SU-DHL-6 (cell line): Measurements from ENCODE around the gene GDI1.

ENCODE experiments used
- H2AFZ ChIP-seq: fragments of 200-600 bp; sonication (generic); 2 replicates; pipeline ENCODE4 v1.6.1; 2014; ENCODE audit warnings: low read depth, mild to moderate bottlenecking, moderate library complexity, mixed read lengths, antibody characterized with exemption, low read length; ENCODE audit not compliant: severe bottlenecking
- H3F3A ChIP-seq: fragments of 200-600 bp; shearing (Covaris generic); 2 replicates; pipeline ENCODE4 v1.6.0; 2016; ENCODE audit warnings: antibody characterized with exemption, mild to moderate bottlenecking; ENCODE audit not compliant: insufficient read depth
- H3K27ac ChIP-seq: fragments of 200-600 bp; sonication (generic); 2 replicates; pipeline ENCODE4 v1.5.1; 2016; ENCODE audit warnings: low read depth, mild to moderate bottlenecking, low read length, moderate library complexity, mixed read lengths
- H3K27me3 ChIP-seq: fragments of 200-600 bp; sonication (generic), shearing (Covaris generic); 2 replicates; pipeline ENCODE4 v1.6.0; 2014; ENCODE audit warnings: mild to moderate bottlenecking, low read length
- H3K36me3 ChIP-seq: fragments of 200-600 bp; sonication (generic); 2 replicates; pipeline ENCODE4 v1.6.1; 2014; ENCODE audit warnings: mild to moderate bottlenecking, low read length, mixed read lengths
- H3K4me2 ChIP-seq: fragments of 300-600, 200-600 bp; shearing (Covaris generic), sonication (generic); 2 replicates; pipeline ENCODE4 v1.6.0; 2014; ENCODE audit warnings: low read length, low read depth, mild to moderate bottlenecking; ENCODE audit not compliant: poor library complexity, severe bottlenecking
- H3K4me3 ChIP-seq: fragments of 200-600 bp; sonication (generic); 2 replicates; pipeline ENCODE4 v1.5.1; 2014; ENCODE audit warnings: antibody characterized with exemption, low read length, mild to moderate bottlenecking, mixed read lengths; ENCODE audit not compliant: insufficient read depth, poor library complexity, severe bottlenecking
- H3K79me2 ChIP-seq: fragments of 200-600 bp; sonication (generic); 2 replicates; pipeline ENCODE4 v1.6.1; 2014; ENCODE audit warnings: mild to moderate bottlenecking, low read length, moderate library complexity; ENCODE audit not compliant: insufficient read depth
- H3K9ac ChIP-seq: fragments of 200-600 bp; sonication (generic); 2 replicates; pipeline ENCODE4 v1.7.0; 2014; ENCODE audit warnings: mild to moderate bottlenecking, low read length
- H3K9me2 ChIP-seq: fragments of 200-600 bp; sonication (generic); replicated peaks from 2 replicates; pipeline ENCODE4 v1.6.1; 2014; ENCODE audit warnings: low read length; ENCODE audit not compliant: insufficient read depth
- H3K9me3 ChIP-seq: fragments of 200-600 bp; sonication (generic); 2 replicates; pipeline ENCODE4 v1.6.1; 2014; ENCODE audit warnings: low read length, mixed read lengths; ENCODE audit not compliant: insufficient read depth
- H4K20me1 ChIP-seq: fragments of 200-600 bp; sonication (generic); 2 replicates; pipeline ENCODE4 v1.6.1; 2014; ENCODE audit warnings: low read depth, mild to moderate bottlenecking, antibody characterized with exemption, low read length, moderate library complexity, mixed read lengths
- EZH2phosphoT487 ChIP-seq: fragments of 200-600 bp; sonication (generic), shearing (Covaris generic); conservative IDR thresholded peaks from 2 replicates; pipeline ENCODE4 v1.6.1; 2018; ENCODE audit warnings: mild to moderate bottlenecking, antibody characterized with exemption, low read length, moderate library complexity, mixed read lengths
- TF ChIP-seq, protein P1 (sequence below): fragments of 200-600 bp; sonication (generic); IDR thresholded peaks from one replicate; pipeline ENCODE4 v1.5.1; 2017; ENCODE audit warnings: antibody characterized with exemption, mild to moderate bottlenecking, low read length, moderate library complexity; ENCODE audit not compliant: insufficient read depth, poor library complexity, severe bottlenecking

Gene GDI1

DNA sequence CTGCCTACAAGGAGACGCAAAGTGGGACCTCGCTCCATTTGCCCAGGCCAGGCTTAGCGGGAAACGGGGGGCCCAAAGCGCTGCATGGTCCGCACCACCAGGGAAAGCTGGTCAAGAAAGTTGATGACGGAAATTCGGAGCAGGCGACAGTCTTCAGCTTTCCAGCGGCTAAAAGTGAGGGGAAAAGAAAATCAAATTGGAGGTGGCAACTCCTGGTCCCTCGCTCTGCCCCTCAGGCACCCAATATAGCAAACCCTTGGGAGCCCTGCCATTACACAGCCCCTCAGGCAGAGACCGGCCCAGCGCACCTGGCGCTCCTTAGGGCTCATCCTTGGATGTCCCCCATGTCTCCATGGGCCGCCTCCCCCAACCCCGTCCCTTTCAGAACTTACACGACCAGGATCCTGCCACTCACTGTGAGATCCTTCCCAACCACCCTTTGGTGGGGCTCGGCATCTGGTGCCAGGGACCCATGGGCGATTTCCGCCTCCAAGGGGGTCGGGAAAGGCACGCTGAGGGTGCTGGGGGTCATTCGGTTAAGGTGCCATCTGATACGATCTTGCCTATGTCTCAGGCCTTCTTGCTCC is 41.0 kb downstream of the GDI1 start:
- H3K9me3 ChIP-seq: no peaks in the 10 kb centered on the region
- H3K79me2 ChIP-seq: no peaks in the 10 kb centered on the region
- peak overlapping the region; percentile 71 for H3K4me3 ChIP-seq
- no peaks in the 10 kb centered on the region for H3K27me3 ChIP-seq
- TF ChIP-seq, protein P1, sequence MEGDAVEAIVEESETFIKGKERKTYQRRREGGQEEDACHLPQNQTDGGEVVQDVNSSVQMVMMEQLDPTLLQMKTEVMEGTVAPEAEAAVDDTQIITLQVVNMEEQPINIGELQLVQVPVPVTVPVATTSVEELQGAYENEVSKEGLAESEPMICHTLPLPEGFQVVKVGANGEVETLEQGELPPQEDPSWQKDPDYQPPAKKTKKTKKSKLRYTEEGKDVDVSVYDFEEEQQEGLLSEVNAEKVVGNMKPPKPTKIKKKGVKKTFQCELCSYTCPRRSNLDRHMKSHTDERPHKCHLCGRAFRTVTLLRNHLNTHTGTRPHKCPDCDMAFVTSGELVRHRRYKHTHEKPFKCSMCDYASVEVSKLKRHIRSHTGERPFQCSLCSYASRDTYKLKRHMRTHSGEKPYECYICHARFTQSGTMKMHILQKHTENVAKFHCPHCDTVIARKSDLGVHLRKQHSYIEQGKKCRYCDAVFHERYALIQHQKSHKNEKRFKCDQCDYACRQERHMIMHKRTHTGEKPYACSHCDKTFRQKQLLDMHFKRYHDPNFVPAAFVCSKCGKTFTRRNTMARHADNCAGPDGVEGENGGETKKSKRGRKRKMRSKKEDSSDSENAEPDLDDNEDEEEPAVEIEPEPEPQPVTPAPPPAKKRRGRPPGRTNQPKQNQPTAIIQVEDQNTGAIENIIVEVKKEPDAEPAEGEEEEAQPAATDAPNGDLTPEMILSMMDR: no peak
- no peak for TF ChIP-seq EZH2phosphoT487
- H4K20me1 ChIP-seq: no peaks in the 10 kb centered on the region
- peak overlapping the region; percentile 88 for H3K27ac ChIP-seq
- peak overlapping the region; percentile 89 for H3K4me2 ChIP-seq
- no peaks in the 10 kb centered on the region for H3K36me3 ChIP-seq
- no peak overlapping the region for H2AFZ ChIP-seq
- peaks cover 20% of the 10 kb centered on the region for H3F3A ChIP-seq
- H3K9ac ChIP-seq: peak overlapping the region; percentile 78
- no peaks in the 10 kb centered on the region for H3K9me2 ChIP-seq

DNA sequence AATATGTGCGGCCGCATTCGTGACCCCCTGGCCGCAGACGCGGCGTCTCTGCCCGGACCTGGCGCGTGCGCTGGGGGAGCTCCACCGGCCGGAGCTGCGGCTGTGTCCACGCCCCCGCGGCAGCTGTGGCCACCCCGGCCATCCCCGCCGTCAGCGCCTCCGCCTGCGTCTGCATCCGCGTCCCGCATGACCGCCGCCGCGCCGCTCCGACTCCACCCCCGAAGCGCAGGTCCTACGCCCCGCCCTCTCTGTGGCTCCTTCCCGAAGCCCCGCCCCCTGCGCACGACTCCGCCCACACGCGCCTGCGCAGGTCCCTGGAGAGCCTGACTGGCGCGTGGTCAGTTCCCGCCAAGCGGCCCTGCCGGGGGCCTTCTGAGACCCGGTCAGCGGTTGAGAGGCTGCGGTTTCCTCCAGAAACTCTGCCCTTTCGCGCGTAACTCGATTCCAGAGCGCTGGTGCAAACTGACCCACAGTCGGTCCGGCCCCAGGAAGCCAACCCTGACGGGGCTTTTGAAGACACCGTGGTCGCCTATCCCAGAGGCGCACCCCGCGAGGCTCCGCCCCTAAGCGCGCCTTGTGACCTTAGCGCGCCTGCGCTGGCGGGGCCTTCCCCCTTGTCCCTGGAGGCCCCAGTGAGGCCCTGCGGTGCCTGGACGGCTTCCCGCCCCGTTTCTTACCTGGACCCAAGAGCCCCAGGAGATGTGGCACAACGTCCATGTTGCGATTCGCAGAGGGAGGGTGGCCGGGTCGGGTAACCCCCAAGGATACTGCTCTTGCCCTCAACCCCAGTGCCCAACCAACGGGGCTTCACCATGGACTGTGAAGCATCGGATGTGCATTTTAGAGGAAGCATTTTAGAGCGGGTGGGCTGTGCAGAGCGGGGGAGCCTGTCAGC is 42.0 kb downstream of the GDI1 start, which contains the start of gene LAGE3:
TSS of gene LAGE3 (minus strand) at position 554 of the 895 bp plus-strand sequence. CDS start at position 188, 366 bp downstream.
- peaks cover 28% of the 10 kb centered on the region for H3F3A ChIP-seq
- no peaks in the 10 kb centered on the region for H3K27me3 ChIP-seq
- peak within 1 kb of the TSS; percentile 89 for H3K4me2 ChIP-seq
- H4K20me1 ChIP-seq: no peaks in the 10 kb centered on the region
- H3K9me3 ChIP-seq: no peaks in the 10 kb centered on the region
- H2AFZ ChIP-seq: no peak within 1 kb of the TSS
- H3K79me2 ChIP-seq: no peaks in the 10 kb centered on the region
- H3K9ac ChIP-seq: peak within 1 kb of the TSS; percentile 78
- H3K4me3 ChIP-seq: peak within 1 kb of the TSS; percentile 71
- TF ChIP-seq, protein P1: no peak
- H3K36me3 ChIP-seq: no peaks in the 10 kb centered on the region
- H3K27ac ChIP-seq: peak within 1 kb of the TSS; percentile 88
- no peaks in the 10 kb centered on the region for H3K9me2 ChIP-seq

DNA sequence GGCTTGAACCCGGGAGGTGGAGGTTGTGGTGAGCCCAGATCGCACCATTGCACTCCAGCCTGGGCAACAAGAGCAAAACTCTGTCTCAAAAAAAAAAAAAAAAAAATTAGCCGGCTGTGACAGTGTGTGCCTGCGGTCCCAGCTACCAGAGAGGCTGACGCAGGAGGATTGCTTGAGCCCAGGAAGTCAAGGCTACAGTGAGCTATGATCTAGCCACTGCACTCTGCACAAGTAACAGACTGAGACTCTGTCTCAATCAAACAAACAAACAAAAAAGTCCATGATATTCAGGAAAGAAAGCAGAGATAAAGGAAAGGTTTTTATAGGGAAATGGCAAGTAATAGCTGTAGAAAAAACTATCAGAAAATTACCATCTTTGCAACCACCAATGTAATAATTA is 44.2 kb downstream of the GDI1 start:
- Histone ChIP-seq H3K27ac (peak overlapping the region; percentile 73), H3K79me2 (peaks cover 17% of the 10 kb centered on the region), H3K9ac (peak overlapping the region; percentile 39), H4K20me1 (no peaks in the 10 kb centered on the region), H3K9me2 (no peaks in the 10 kb centered on the region), H3K4me2 (peak overlapping the region; percentile 42), H3K9me3 (no peaks in the 10 kb centered on the region), H3K4me3 (no peak overlapping the region), H3F3A (peaks cover 29% of the 10 kb centered on the region), H2AFZ (no peak overlapping the region), H3K36me3 (no peaks in the 10 kb centered on the region), H3K27me3 (no peaks in the 10 kb centered on the region)
- TF ChIP-seq EZH2phosphoT487: no peak
- TF ChIP-seq, protein P1: no peak
